GM19438 (cell line): Measurements from ENCODE around the gene DPM1.

Experiments
- ATAC-seq: cut with Tn5 transposase; IDR thresholded peaks from one replicate; pipeline ENCODE4 v1.9.1; 2021; ENCODE audit warnings: low read depth; ENCODE audit not compliant: unreplicated experiment

Gene DPM1

GRCh38 chr20:50957798-50958614 is at the start of gene DPM1:
DPM1 (minus strand) TSS chr20:50958532; CDS start chr20:50958523, 9 bp downstream.
- peak; percentile 74 for ATAC-seq

GRCh38 chr20:51005214-51005613 is 46.9 kb upstream of the DPM1 start:
- no peak for ATAC-seq

GRCh38 chr20:51004781-51005180 is 46.4 kb upstream of the DPM1 start:
- ATAC-seq = no peak

- no peak for ATAC-seq
These were observed 46.0 kb upstream of the DPM1 start for GRCh38 chr20:51004305-51004727.

GRCh38 chr20:51003753-51004152 is 45.4 kb upstream of the DPM1 start:
- no peak for ATAC-seq

- ATAC-seq = no peak
These were observed 44.3 kb upstream of the DPM1 start for GRCh38 chr20:51002633-51003032.

- ATAC-seq = no peak
These were observed 43.3 kb upstream of the DPM1 start for GRCh38 chr20:51001430-51002265.

GRCh38 chr20:50999355-50999754 is 41.0 kb upstream of the DPM1 start:
- no peak for ATAC-seq

GRCh38 chr20:50996901-50997865 is 38.9 kb upstream of the DPM1 start:
- ATAC-seq = no peak

- no peak for ATAC-seq
These were observed 37.2 kb upstream of the DPM1 start for GRCh38 chr20:50995506-50995905.

GRCh38 chr20:50993876-50994275 is 35.5 kb upstream of the DPM1 start:
- no peak for ATAC-seq

GRCh38 chr20:50992733-50993457 is 34.6 kb upstream of the DPM1 start:
- no peak for ATAC-seq

- no peak for ATAC-seq
These were observed 34.0 kb upstream of the DPM1 start for GRCh38 chr20:50992336-50992732.

- ATAC-seq = no peak
These were observed 32.7 kb upstream of the DPM1 start for GRCh38 chr20:50991076-50991475.

GRCh38 chr20:50987493-50988210 is 29.3 kb upstream of the DPM1 start:
- ATAC-seq = no peak

GRCh38 chr20:50983321-50983720 is 25.0 kb upstream of the DPM1 start:
- no peak for ATAC-seq

- ATAC-seq = no peak
These were observed 24.0 kb upstream of the DPM1 start for GRCh38 chr20:50982363-50982762.

- ATAC-seq = no peak
These were observed 23.3 kb upstream of the DPM1 start for GRCh38 chr20:50981714-50982048.
